ENCODE results near the gene CERS6.

Gene CERS6

DNA sequence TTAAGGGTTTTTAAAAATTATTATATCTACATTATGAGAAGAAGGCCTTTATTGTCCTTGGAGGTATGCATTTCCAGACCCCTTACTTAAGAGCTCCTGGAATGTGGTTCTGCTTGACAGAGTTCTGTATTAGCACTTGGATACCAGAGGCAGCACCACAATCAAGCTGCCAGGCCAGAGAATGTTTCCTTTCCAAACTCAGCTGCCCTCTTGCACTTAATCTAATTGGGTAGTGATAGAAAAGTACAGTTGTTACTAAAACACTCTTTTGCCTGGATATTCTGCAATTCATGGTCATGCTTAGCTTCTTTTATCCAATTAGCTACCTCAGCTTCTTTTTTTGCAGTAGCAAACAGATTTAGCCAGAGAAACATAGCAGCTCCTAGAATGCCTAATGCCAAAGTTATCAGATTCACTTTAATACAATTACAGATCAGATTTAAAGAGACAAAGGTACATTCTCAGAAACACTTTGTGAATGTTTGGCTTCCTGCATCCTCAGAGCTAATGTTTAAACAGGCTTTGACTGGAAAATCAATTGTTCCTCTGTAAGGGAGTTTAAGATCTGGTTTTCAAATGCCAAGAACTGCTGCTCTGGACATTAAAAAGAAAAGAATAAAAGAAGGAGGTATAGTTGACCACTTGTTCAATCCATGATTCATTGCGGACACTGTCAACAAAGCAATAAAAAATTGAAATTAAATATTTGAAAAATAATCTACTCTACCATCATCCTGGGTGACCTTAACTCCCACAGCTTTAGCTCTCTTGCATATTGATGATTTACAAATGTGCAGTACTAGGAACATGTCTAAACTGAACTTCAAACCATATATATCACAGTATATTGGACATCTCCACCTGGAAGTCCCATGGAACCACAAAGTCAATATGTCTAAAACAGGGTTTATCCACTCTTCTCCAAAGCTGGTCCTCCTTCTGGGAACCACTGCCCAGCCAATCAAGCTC lies 359.2 kb downstream of the CERS6 start:
- TF ChIP-seq GATA3 (IDR thresholded peaks at IDR 0.05; ENCODE audit: low read depth, low read length) (no peak), GATA2 (IDR thresholded peaks at IDR 0.05; ENCODE audit: low read depth, low read length) (no peak)

DNA sequence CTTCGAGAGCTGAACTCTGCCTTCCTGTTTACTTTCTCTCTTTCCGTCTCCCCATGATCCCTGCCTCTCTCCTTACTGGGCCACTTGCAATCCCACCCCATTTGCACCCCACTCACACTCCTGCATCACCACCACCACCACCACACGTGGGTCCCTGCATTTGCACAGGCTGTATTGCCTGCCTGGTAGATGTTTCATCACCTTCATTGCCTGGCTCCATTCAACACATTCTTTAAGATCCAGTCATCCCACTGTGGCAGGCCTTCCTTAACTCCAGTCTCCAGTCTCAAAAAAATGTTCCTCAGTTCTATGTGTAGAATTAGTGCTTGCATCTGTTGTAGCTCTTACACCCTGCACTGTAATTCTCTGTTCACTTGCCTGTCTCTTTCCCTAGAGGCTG lies 360.3 kb downstream of the CERS6 start:
- TF ChIP-seq GATA2 (IDR thresholded peaks at IDR 0.05; ENCODE audit: low read depth, low read length): no peak
- TF ChIP-seq GATA3 (IDR thresholded peaks at IDR 0.05; ENCODE audit: low read depth, low read length): no peak

DNA sequence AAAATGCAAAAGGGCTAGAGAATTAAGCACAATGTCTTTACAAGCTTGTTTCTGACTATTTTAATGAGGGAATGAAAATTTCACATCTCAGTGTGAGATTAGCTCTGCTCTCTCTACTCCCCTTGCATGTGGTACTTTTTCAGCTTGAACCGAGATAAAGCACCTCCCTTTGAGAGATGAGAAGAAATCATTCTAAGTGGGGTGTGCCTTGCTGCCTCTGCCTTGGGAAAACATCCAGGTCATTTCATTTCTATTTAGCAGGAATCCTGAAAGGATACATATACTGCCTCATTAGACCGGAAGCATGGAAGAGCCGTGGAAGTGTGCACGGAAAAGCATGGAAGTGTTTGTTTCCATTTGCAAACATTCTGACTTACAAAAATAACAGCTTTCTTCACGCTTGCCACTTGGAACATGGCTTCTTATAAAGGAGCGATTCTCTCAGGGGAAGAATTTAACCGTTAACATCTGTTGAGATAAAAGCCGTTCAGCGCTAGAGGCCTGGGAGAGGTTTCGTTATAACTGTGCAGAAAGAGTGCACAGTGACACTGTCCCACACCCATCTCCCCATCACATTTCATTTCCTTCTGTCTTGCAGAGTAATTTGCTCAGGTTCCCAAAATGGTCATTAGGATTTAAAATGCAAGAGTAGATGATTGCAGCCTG lies 363.1 kb downstream of the CERS6 start:
- TF ChIP-seq GATA3 (IDR thresholded peaks at IDR 0.05; ENCODE audit: low read depth, low read length) (no peak), GATA2 (IDR thresholded peaks at IDR 0.05; ENCODE audit: low read depth, low read length) (no peak)

DNA sequence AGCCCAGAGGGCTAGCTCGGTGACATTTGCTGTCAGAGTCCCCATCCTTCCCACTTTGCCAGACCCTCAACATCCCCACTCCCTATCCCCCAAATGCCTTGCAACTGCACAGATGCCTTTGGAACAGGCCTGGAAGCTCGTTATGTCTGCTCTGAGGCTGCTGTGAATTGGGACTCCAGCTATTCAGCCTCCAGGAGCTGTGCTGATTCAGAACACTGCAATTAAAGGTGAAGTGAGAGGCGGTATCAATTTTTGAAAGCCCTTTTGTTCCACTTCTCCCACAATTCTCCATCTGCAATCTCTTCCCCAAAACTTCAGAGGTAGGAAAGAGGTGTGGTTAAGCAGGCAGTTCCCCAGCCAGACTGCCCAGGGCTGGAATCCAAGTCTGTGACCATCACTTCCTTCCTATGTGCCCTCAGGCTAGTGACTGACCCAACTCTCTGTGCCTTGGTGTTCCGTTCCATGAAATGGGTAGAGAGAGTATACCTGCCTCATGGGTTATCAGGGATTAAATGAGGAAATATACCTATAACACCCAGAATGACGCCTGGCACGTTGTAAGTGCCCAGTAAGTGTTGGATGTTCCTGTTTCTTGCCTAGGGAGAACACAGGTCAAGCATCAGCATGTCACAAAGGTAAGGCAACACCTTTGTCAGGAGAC lies 363.9 kb downstream of the CERS6 start:
- no peak for TF ChIP-seq GATA3 (IDR thresholded peaks at IDR 0.05; ENCODE audit: low read depth, low read length)

DNA sequence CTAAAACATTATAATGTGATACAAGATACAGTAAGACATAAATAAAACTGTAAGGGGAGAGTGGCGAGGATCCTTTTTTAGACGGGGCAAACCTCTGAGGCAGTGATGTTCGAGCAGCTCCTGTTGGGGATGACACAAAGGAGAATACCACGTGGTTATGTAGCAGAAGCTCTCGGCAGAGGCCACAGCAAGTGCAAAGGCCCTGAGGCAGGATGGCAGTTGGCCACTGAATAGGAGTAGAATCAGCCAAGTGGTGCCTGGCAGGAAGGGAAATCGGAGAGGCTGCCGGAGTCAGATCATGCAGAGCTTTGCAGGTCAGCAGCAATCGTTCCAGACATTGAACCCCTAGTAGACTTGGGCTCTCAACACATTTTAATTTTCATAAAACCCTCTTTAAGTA lies 365.5 kb downstream of the CERS6 start:
- TF ChIP-seq GATA2 (IDR thresholded peaks at IDR 0.05; ENCODE audit: low read depth, low read length) (no peak), GATA3 (IDR thresholded peaks at IDR 0.05; ENCODE audit: low read depth, low read length) (no peak)

DNA sequence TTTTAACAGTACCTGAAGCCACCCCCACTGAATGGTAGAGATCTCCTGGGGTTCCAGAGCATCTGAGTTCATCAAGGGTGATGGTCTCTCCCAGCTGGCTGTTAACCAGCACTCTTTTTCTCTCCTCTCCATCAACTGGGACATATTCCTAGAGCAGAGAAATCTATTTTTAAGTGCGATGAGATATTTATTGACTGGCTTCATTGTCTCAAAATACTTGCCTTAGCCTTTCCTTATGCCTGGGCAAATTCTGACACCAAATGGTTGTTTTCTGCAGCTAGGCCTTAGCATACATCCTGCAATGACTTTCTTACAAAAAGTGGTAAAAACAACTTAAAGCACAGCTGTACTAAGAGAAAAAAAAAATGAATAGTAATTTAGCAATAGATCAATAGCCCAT lies 365.9 kb downstream of the CERS6 start:
- TF ChIP-seq GATA2 (IDR thresholded peaks at IDR 0.05; ENCODE audit: low read depth, low read length) (no peak), GATA3 (IDR thresholded peaks at IDR 0.05; ENCODE audit: low read depth, low read length) (no peak)
